Stimulated activated CD4-positive, alpha-beta T cell treated with anti-CD3 and anti-CD28 coated beads, Interleukin-12 subunit alpha, Interleukin-12 subunit beta, amount 100 ng/mL, for 24 hours (primary cell): ENCODE measurements around the gene ZNF556.
A peak's percentile ranks its signal among the peaks of the same experiment; 100 is the strongest.

Experiments
- DNase-seq, 2 experiments: peaks; one replicate each; pipeline ENCODE4 v3.0.0-alpha.2; 2020; ENCODE audit warnings: low read depth in 2 of 2

ZNF556 gene

DNA sequence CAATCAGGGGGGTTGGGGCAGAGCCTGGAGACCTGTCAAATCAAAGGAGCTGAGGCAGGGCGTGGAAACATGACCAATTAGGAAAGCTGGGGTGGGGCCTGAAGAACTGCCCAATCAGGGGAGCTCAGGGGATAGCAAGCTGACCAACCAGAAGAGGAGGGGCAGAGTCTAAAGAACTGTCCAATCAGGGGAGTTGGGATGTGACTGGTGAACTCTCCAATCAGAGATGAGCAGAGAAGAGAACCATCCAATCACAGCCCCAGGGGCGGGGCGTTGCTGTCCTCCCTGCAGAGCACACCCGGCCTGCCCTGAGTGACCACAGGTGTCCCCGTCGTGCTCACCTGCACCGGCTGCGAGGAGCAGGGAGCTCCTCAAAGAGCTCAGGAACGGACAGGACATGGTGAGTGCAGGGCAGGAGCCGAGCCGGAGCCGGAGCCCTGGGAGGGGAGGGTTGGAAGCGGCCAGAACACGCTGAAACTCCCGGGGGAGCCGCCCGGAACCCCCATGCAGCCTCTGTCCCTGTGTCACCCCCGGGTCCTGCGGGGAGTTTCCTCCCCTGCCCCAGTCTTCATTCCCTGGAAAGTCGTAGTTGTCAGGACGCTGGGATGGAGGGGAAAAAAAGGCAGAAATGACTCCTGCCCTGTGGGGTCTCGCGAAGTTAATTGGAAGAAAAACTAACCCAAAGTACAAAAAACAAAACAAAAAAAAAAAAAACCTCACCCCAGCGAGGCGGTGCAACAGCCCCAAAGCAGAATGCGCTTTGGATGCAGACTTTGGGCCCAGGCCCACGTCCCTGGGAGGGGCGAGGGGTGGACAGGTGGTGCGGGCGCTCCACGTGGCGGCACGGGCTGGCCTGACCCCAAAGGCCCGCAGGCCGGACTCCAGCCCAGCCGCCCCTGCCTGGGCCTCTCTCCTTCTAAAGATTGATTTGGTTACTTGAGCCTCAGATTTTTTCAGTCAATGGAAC, at the start of gene ZNF556:
ZNF556 (plus strand) TSS at position 311 of the 967 bp plus-strand sequence; CDS start at position 398, 87 bp downstream.
- no peak for DNase-seq

DNA sequence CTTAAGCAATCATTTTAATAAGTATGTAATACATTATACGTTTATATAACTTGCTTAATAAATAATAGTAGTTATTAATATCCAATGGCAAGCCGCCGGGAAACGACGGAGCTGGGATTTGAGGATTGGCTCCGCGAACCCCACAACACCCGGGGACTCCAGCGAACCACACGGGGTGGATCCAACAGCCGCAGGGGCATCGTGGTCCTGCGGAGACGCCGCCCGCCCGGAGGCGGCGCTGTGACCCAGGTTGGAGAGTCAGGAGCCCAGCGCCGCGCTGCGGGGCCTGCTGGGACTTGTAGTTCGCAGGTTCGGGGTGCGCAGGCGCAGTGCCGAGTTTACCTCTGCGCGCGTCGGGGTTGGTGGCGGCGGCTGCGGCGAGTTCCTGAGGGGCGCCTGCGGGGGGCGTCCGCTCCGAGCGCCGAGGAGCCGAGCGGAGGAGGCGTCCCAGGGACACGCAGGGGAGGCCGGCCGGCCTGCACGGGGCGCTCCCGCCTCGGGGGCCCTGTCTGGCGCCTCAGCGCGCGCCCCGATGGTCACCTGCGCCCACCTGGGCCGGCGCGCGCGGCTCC, 47.5 kb upstream of the ZNF556 start, which contains the start of gene ZNF554:
ZNF554 (plus strand) TSS at position 329 of the 572 bp plus-strand sequence; CDS start at position 533, 204 bp downstream.
- DNase-seq: peak; percentile 95 to 96

DNA sequence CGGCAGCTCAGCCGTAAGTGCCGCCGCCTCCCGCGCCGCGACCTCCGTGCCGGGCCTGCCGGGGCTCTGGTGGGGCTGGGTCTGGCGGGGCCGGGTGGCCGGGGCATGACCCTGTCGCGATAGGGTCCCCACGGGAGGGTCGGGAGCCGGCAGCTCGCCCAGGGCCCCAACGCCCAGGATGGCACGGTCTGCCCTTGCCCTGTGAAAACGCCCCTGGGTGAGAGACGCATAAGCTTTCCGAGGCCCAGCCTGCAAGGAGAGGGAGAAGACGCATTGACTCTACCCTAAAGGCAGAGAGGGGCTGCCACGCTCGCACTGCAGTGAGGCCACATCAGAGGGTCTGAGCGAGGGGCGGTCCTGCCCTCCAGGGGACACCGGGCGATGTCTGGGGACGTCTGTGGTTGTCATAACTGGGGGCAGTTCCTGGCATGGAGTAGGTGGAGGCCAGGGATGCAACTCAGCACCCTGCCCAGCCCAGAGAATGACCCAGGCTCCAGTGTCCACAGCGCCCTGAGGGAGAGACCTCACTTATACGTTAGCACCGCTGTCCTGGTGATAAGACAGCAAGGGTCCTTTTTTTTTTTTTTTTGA, 46.9 kb upstream of the ZNF556 start:
- DNase-seq: no peak

DNA sequence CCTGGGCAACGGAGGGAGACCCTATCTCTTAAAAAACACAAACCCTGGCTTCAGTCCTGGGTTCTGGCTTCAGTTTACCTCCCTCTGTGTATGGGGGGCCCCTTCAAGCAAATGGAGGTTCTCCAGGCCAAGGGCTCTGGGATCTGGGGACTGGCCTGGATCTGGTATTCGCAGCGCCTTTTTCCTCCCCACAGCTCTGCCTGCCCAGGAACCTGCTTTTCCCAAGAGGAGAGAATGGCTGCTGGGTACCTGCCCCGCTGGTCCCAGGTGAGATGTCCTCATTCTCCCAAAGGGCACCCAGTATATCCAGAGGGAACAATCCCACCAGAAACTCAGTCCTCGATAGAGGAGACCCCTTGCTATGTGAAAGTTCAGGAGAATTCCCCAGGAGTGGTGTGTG, 44.3 kb upstream of the ZNF556 start:
- DNase-seq: no peak

DNA sequence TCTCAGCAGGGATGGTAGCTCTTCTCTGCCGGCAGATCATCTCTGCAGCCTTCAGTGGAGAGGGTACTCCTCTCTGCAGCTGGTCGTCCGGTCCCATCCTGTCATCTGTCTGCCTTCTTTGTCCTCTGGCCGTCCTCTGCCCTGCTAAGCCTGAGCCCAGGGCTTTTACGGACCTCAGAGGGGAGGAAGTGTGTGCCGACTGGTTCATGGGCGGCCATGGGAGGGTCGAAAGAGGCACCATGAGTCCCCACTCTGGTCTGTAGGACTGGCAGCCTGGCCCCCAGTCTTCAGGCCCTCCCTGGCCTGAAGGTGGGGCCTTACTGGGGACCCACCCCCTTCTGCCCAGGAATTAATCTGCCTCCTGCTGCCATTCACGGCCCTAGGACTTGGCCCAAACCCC, 43.5 kb upstream of the ZNF556 start:
- DNase-seq: no peak

DNA sequence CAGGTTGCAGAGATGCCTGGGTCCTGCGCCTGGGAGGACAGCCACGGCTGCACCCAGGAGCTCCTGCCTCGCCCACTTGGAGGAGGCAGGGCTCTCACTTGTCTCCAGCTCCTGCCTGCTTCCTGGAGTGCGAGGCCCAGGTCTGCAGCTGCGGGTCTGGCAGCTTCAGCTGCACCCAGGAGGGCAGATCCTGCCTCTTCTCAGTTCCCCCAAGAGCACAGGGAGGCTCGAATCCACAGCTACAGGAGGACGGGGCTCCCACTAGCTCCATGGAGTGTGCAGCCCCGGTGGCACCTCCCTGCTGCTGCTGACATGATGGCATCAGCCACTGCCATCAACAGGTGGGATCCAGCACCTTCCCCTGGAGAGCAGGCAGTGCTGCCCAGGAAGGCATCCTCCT, 43.0 kb upstream of the ZNF556 start:
- DNase-seq: no peak

DNA sequence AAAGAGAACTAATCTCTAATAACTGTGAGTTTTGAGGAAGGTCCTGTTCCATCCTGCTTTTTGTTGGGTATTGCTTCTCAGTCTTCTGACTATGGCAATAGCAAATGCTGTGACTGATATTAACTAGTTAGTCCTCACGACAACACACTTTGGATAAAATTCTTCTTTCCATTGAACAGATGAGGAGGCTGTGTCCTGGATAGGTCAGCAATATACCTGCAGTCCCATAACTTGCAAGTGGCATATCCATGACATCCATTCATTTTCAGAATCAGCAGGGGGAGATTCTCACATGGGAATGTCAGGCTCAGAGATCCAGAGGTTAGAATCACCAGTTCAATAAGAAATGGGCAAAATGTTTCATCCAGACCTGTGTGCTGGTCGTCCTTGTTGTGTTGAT, 40.1 kb upstream of the ZNF556 start:
- DNase-seq: no peak

DNA sequence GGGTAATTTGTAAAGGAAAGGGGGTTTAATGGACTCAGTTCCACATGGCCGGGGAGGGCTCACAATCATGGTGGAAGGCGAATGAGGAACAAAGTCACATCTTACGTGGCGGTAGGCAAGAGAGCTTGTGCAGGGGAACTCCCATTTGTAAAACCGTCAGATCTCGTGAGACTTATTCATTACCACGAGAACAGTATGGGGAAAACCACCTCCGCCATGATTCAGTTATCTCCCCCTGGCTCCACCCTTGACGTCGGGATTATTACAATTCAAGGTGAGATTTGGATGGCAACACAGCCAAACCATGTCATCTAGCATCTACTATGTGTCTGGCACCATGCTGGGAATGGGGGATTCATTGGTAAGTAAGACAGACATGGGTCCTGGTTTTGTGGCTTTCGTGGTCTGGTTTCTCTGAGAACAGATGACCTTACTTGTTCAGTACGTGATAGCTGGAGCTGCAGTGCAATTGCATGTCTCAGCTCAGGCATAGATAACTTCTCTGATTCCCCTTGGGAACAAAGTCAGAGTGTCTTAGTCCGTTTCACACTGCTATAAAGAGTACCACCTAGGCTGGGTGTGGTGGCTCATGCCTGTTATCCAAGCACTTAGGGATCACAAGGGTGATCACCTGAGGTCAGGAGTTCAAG, 39.2 kb upstream of the ZNF556 start:
- no peak for DNase-seq

DNA sequence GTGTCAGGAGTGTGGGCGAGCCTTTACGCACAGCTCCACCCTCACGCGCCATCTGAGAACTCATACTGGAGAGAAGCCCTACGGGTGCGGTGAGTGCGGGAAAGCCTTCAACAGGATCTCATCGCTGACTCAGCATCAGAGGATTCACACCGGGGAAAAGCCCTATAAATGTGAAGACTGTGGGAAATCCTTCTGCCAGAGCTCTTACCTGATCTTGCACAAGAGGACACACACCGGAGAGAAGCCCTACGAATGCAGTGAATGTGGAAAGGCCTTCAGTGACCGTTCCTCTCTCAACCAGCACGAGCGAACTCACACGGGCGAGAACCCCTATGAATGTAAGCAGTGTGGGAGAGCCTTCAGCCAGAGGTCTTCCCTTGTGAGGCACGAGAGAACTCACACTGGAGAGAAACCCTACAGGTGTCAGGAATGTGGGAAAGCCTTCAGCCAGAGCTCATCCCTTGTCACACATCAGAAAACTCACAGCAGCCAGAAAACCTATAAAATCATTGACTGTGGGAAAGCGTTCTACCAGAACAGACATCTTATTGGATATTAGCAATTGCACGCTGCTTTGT, 32.8 kb upstream of the ZNF556 start:
- no peak for DNase-seq

DNA sequence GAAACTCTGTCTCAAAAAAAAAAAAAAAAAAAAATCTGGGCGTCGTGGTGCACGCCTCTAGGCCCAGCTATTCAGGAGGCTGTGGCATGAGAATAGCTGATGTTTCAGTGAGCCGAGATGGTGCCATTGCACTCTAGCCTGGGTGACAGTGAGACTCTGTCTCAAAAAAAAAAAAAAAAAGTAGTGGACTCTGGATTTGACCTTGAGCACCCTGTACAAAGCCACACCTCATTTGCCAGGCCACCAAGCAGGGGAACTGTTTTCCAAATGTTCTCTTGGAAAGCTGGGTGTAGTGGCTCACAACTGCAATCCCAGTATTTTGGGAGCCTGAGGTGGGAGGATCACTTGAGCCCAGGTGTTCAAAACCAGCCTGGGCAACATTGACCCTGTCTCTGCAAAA, 29.7 kb upstream of the ZNF556 start:
- no peak for DNase-seq

DNA sequence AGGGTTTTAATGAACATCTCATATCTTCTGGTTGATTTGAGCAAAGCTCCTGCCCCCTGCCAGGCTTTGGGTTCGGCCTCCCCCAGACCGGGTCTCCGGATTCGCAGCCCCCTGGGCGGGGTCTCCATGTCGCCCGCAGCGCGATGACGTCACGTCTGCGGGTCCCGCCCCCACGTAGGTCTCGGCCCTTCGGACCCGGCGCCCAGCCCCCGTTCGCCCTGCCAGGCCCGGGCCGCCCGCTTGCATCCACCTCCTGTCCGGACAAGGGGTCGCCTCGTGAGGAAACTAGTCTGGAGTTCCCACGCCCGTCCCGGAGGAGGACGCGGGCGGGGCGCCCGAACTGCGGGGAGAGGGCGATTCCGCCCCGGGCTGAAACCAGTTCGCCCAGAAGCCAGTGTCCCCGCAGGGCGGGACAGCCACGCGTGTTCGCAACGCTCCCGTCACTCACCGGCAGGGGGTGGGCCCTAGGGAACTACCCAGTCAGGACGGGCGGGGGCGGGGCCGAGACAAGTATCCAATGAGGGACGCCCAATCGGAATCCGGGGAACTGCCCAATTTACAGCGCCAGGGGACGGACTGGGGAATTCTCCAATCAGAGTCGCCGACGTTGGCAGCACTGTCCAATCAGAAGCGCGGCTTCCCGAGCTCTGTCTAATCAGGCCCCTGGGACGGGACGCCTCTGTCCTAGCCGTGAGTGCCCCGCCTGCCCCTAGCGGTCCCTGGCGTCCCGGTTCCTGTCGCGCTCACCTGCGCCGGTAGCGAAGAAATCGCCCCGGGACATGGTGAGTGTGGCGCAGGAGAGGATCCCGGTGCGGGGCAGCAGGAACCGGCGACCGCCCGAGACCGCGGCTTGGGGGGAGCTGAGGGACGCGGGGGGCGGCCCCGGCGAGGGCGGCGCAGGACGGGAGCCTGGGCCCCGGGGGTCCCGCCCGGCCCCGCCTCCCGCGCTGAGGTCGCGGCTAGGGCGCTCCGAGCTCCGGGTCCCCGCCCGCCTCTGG, 26.0 kb upstream of the ZNF556 start, which contains the start of gene ZNF555:
ZNF555 (plus strand) TSS at position 682 of the 998 bp plus-strand sequence; CDS start at position 780, 98 bp downstream.
- peak; percentile 95 to 96 for DNase-seq

DNA sequence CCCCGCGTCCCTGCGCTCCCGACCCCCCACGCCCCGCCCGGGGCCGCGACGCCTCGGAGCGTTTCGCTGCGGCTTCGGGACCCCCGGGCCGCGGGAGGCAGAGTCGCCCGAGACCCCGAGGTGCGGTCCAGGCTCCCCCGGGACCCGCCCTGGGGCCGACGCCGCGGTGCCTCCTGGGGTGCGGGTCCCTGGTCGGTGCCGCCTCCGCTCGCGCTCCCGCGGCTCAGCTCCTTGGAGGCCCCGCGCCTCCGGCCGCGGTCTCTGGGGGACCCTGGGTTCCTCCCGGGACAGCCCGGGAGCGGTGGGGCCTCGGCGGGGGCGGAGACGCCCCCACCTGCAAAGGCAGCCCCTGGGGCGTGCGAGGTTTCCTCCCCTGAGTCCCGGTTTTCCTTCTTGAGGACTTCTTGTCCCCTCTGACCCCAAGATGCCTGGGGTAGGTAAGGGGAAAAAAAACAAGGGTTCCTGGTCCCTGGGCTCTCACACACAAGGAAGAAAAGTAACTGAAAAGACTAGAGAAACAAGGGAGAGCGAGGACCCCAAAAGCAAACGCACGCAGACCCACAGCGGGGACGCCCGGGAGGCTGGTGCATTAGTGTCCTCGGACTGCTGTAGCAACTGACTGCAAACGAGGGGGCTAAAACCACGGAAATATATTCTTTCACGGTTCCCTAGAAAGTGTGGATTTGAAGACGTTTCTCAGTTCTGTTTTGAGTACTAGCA, 25.1 kb upstream of the ZNF556 start:
- DNase-seq: no peak

DNA sequence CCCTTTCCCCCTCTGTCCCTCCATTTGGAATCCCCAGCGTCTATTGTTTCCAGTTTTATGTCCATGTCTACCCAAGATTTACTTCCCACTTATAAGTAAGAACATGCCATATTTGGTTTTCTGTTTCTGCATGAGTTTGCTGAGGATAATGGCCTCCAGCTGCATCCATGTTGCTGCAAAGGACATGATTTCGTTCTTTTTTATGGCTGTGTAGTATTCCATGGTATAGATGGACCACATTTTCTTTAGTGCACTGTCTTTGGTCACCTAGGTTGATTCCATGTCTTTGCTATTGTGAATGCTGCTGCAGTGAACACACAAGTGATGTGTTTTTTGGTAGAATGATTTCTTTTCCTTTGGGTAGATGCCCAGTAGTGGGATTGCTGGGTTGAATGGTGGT, 22.0 kb upstream of the ZNF556 start:
- DNase-seq: no peak

DNA sequence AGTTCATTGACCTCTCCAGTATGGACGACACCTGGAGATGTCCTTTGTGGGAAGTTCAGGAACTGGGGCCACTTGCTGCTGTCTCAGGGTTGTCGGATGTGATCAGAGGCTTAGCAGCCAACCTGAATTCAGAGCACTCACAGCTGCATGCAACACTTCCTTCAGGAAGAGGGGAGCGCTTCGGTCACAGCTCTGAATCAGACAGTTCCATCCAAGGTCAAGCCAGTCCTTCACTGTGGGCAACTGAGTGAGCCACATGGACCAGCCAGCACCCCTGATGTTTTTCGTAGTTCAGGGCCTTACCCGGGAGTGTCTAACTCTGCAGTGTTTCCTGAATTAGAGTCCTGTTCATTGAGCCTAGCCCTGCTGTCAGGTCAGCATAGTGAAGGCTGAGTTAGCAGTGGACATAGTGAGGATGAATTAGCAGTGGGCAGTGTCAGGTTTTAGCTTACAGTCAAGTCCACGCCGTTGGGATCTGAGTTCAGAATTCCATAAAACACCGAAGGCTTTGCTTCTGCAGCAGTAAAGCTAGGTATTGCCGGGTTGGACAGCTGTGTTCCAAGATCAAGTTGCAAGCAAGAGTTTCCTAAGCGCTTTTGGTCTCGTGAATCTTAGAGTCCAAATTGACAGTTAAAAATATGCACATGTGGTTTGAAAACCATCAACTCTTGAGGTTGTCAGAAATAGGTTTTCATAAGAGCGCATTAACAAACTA, 20.8 kb upstream of the ZNF556 start:
- DNase-seq: no peak

DNA sequence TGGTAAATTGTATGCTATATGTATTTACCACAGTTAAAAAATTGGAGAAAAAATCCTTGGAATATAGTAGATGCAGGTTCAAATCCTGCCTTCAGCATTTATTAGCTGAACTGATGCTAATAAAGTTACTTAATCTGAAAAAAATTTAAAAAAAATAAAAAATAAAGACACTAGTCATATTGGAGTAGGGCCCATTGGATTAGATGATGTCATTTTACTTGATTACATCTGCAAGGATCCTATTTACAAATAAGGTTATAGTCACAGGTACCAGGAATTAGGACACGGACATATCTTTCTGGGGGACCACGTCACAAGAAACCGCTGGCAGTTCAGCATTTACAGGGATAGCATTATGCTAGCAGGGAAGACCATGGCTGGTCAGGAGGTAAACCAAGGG, 19.6 kb upstream of the ZNF556 start:
- DNase-seq: no peak

DNA sequence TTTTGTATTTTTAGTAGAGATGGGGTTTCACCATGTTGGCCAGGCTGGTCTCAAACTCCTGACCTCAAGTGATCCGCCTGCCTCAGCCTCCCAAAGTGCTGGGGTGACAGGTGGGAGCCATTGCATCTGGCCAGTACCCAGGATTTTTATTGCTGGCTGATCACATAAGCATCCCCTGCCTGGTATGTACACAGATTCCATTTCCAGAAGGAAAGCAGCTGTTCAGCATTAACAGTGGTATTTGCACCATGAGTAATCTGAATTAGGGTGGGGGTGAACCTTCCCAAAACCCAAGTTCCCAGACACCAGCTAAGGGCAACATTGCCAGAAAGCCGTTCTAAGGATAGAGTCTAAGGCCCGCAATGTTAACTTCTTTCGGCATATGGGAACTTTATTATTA, 18.5 kb upstream of the ZNF556 start:
- DNase-seq: no peak

DNA sequence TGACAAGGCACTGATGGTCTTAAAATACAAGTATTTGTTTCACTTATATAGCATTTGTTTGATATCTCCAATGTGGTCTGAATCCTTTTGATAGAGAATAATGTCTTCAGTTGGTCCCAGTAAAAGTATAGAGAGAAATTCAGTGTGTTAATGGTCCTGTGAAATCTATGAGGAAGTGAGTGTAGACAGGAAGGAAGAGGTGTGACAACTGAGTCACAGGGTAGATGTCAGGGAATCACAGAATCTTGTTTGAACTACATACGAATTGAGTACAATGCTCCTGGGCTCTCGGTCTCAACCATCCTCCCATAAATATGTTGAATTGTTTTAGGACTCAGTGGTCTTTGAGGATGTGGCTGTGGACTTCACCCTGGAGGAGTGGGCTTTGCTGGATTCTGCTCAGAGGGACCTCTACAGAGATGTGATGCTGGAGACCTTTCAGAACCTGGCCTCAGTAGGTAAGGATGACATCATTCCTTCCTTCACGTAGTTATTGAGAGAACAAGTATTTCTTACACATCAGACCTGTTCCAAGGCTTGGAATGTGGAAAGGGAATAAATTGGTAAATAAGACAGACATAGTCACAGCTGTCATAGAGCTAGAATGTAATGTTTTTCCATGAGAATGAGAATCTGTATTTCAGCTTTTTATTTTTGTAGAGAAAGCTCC, 16.7 kb upstream of the ZNF556 start:
- no peak for DNase-seq

DNA sequence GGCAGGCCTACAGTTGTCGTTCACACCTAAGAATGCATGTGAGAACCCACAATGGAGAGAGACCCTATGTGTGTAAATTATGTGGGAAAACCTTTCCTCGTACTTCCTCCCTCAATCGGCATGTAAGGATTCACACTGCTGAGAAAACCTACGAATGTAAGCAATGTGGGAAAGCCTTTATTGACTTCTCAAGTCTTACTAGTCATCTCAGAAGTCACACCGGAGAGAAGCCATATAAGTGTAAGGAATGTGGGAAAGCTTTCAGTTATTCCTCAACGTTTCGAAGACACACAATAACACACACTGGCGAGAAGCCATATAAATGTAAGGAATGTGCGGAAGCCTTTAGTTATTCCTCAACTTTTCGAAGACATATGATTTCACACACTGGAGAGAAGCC, 14.5 kb upstream of the ZNF556 start:
- DNase-seq: no peak
